IMR-90 (cell line): ENCODE measurements around the gene CAMK2G. TPM values are rescaled to one million over a fixed set of nuclear protein-coding genes. Genes with fewer than 3 reads are reported as not detected.

Experiments
- ATAC-seq: fragments of 200-7000 bp; cut with Tn5 transposase; 2 replicates; pipeline ENCODE4 v1.9.1; 2020; ENCODE audit warnings: low read depth, mild to moderate bottlenecking, moderate library complexity
- BruUV-seq: library from RNA; stranded (reverse); fragments of 400-500 nt; replicated peaks from 2 replicates; lab custom pipeline; 2021; lab: Mats Ljungman, UMichigan
- CTCF ChIA-PET: fragments of 300-600 bp; formaldehyde crosslinking; extraction: SDS; loops from one replicate; lab custom pipeline; 2021; ENCODE audit warnings: antibody characterized with exemption; lab: Yijun Ruan, JAX
- POLR2A ChIA-PET: fragments of 300-600 bp; sonication (Branson Sonifier 250); formaldehyde crosslinking; loops from one replicate; lab custom pipeline; 2022; ENCODE audit warnings: antibody characterized with exemption; ENCODE audit not compliant: unreplicated experiment; lab: Charles Lee
- DNase-seq: peaks from one replicate; pipeline ENCODE4 v3.0.0; 2013
- H2AFZ ChIP-seq: replicated peaks from 2 replicates; pipeline ENCODE3; 2013; ENCODE audit warnings: low read length, mild to moderate bottlenecking; ENCODE audit not compliant: poor library complexity
- H2AK5ac ChIP-seq: 2 replicates; pipeline ENCODE4 v1.6.1; 2013; ENCODE audit warnings: low read depth, low read length, inconsistent platforms
- H2AK9ac ChIP-seq: replicated peaks from 2 replicates; pipeline ENCODE3; 2013; ENCODE audit warnings: mild to moderate bottlenecking, low read depth, low read length, moderate library complexity; ENCODE audit not compliant: poor library complexity
- H2BK120ac ChIP-seq: 2 replicates; pipeline ENCODE4 v1.6.1; 2013; ENCODE audit warnings: low read depth, low read length, inconsistent platforms
- H2BK15ac ChIP-seq: 3 replicates; pipeline ENCODE4 v1.6.1; 2013; ENCODE audit warnings: low read depth, low read length, inconsistent platforms
- H2BK20ac ChIP-seq: 2 replicates; pipeline ENCODE4 v1.6.1; 2013; ENCODE audit warnings: low read depth, mild to moderate bottlenecking, inconsistent platforms, low read length, moderate library complexity
- H2BK5ac ChIP-seq: 2 replicates; pipeline ENCODE4 v1.6.1; 2013; ENCODE audit warnings: mild to moderate bottlenecking, low read depth, low read length, inconsistent platforms; ENCODE audit not compliant: poor library complexity, severe bottlenecking
- H3K14ac ChIP-seq: replicated peaks from 2 replicates; pipeline ENCODE4 v1.6.1; 2013; ENCODE audit warnings: low read depth, low read length, inconsistent platforms
- H3K18ac ChIP-seq: 2 replicates; pipeline ENCODE4 v1.6.1; 2013; ENCODE audit warnings: low read depth, low read length, control low read depth
- H3K23ac ChIP-seq: 2 replicates; pipeline ENCODE4 v1.6.1; 2013; ENCODE audit warnings: low read depth, low read length, inconsistent platforms
- H3K27ac ChIP-seq: 2 replicates; pipeline ENCODE4 v1.5.1; 2013; ENCODE audit warnings: mild to moderate bottlenecking, control low read depth, low read length; ENCODE audit not compliant: insufficient read depth
- H3K27me3 ChIP-seq: 2 replicates; pipeline ENCODE4 v1.6.1; 2013; ENCODE audit warnings: low read length; ENCODE audit not compliant: control insufficient read depth, insufficient read depth
- H3K36me3 ChIP-seq: 2 replicates; pipeline ENCODE4 v1.6.1; 2013; ENCODE audit warnings: low read length, mixed read lengths; ENCODE audit not compliant: control insufficient read depth, insufficient read depth
- H3K4ac ChIP-seq: 2 replicates; pipeline ENCODE4 v1.6.1; 2013; ENCODE audit warnings: low read depth, low read length, inconsistent platforms
- H3K4me1 ChIP-seq: 2 replicates; pipeline ENCODE4 v1.6.1; 2013; ENCODE audit warnings: low read length, mixed read lengths; ENCODE audit not compliant: control insufficient read depth, insufficient read depth
- H3K4me2 ChIP-seq: 2 replicates; pipeline ENCODE4 v1.6.1; 2013; ENCODE audit warnings: low read depth, mild to moderate bottlenecking, control low read depth, low read length, moderate library complexity
- H3K4me3 ChIP-seq: 2 replicates; pipeline ENCODE4 v1.5.1; 2013; ENCODE audit warnings: low read depth, mild to moderate bottlenecking, control low read depth, low read length, moderate library complexity; ENCODE audit not compliant: insufficient read depth
- H3K56ac ChIP-seq: 2 replicates; pipeline ENCODE4 v1.6.1; 2013; ENCODE audit warnings: low read length, inconsistent platforms; ENCODE audit not compliant: insufficient read depth; ENCODE audit errors: extremely low read depth
- H3K79me1 ChIP-seq, 2 experiments: 2 replicates each; pipeline ENCODE4 v1.6.1; 2013; ENCODE audit warnings: low read length in 2 of 2, inconsistent platforms in 1 of 2, low read depth in 1 of 2
- H3K9ac ChIP-seq: 2 replicates; pipeline ENCODE4 v1.6.1; 2013; ENCODE audit warnings: low read depth, low read length, control low read depth
- H3K9me1 ChIP-seq: 2 replicates; pipeline ENCODE4 v1.6.1; 2013; ENCODE audit warnings: low read length, inconsistent platforms; ENCODE audit not compliant: insufficient read depth
- H3K9me3 ChIP-seq: 2 replicates; pipeline ENCODE4 v1.6.1; 2013; ENCODE audit warnings: low read length; ENCODE audit not compliant: control insufficient read depth, insufficient read depth
- H4K20me1 ChIP-seq: 2 replicates; pipeline ENCODE4 v1.6.1; 2013; ENCODE audit warnings: low read length, inconsistent platforms; ENCODE audit not compliant: insufficient read depth
- H4K5ac ChIP-seq: 2 replicates; pipeline ENCODE4 v1.6.1; 2013; ENCODE audit warnings: mild to moderate bottlenecking, low read depth, low read length, control low read depth
- H4K8ac ChIP-seq, 2 experiments: 2 replicates each; pipeline ENCODE4 v1.6.1; 2013; ENCODE audit warnings: low read depth in 2 of 2, low read length in 2 of 2, control low read depth in 1 of 2, inconsistent platforms in 1 of 2
- H4K91ac ChIP-seq: 2 replicates; pipeline ENCODE4 v1.6.1; 2013; ENCODE audit warnings: low read depth, low read length, inconsistent platforms; ENCODE audit not compliant: insufficient read depth
- BHLHE40 ChIP-seq: fragments of 150-350 bp; IDR thresholded peaks from 2 replicates; pipeline ENCODE4 v1.6.1; 2016; ENCODE audit warnings: mild to moderate bottlenecking, low read depth, low read length
- CEBPB ChIP-seq: IDR thresholded peaks from 2 replicates; pipeline ENCODE4 v1.6.1; 2012; ENCODE audit warnings: low read depth, low read length, improper control_type of control experiment
- CHD1 ChIP-seq: IDR thresholded peaks from 2 replicates; pipeline ENCODE4 v1.6.1; 2012; ENCODE audit warnings: low read depth, low read length, improper control_type of control experiment
- CTCF ChIP-seq: conservative IDR thresholded peaks from 2 replicates; pipeline ENCODE4 v1.5.1; 2012; ENCODE audit warnings: mild to moderate bottlenecking, low read depth, low read length, improper control_type of control experiment
- ELK1 ChIP-seq: fragments of 150-350 bp; IDR thresholded peaks from 2 replicates; pipeline ENCODE4 v1.6.1; 2016; ENCODE audit warnings: low read depth, mild to moderate bottlenecking, low read length, moderate library complexity, borderline replicate concordance
- FOS ChIP-seq: fragments of 150-350 bp; IDR thresholded peaks from 2 replicates; pipeline ENCODE4 v1.6.1; 2016; ENCODE audit warnings: low read depth, low read length
- MAZ ChIP-seq: IDR thresholded peaks from 2 replicates; pipeline ENCODE4 v1.6.1; 2012; ENCODE audit warnings: low read depth, mild to moderate bottlenecking, low read length, improper control_type of control experiment, moderate library complexity, borderline replicate concordance
- MXI1 ChIP-seq: IDR thresholded peaks from 2 replicates; pipeline ENCODE4 v1.6.1; 2012; ENCODE audit warnings: low read depth, mild to moderate bottlenecking, low read length, moderate library complexity, borderline replicate concordance
- NFE2L2 ChIP-seq: fragments of 150-350 bp; IDR thresholded peaks from 2 replicates; pipeline ENCODE4 v1.6.1; 2016; ENCODE audit warnings: low read depth, mild to moderate bottlenecking, low read length
- POLR2A ChIP-seq: IDR thresholded peaks from 2 replicates; pipeline ENCODE4 v1.6.1; 2012; ENCODE audit warnings: mild to moderate bottlenecking, low read depth, low read length
- RAD21 ChIP-seq: IDR thresholded peaks from 2 replicates; pipeline ENCODE4 v1.6.1; 2012; ENCODE audit warnings: low read length, improper control_type of control experiment
- RCOR1 ChIP-seq: IDR thresholded peaks from 2 replicates; pipeline ENCODE4 v1.6.1; 2012; ENCODE audit warnings: mild to moderate bottlenecking, low read length, improper control_type of control experiment; ENCODE audit not compliant: insufficient replicate concordance
- RFX5 ChIP-seq: IDR thresholded peaks from 2 replicates; pipeline ENCODE4 v1.8.0; 2012; ENCODE audit warnings: low read depth, mild to moderate bottlenecking, low read length, moderate library complexity
- SMC3 ChIP-seq: fragments of 150-350 bp; IDR thresholded peaks from 2 replicates; pipeline ENCODE4 v1.6.1; 2016; ENCODE audit warnings: low read depth, mild to moderate bottlenecking, antibody characterized with exemption, low read length, moderate library complexity
- USF2 ChIP-seq: fragments of 150-350 bp; IDR thresholded peaks from 2 replicates; pipeline ENCODE4 v1.6.1; 2017; ENCODE audit warnings: mild to moderate bottlenecking, antibody characterized with exemption, low read length, low read depth
- WGBS, 2 experiments: methylation state at CpG; one replicate each; pipeline versions ENCODE4 v1.1.5 to v1.1.7; 2013; ENCODE audit warnings: missing lambda C conversion rate in 2 of 2; ENCODE audit not compliant: insufficient read length in 1 of 2; ENCODE audit errors: extremely low coverage in 2 of 2; 5-methylcytosine and 5-hydroxymethylcytosine counted together
- dilution Hi-C: fragments of 300-500 bp; cut with HindIII; formaldehyde crosslinking; loops from one replicate; pipeline ENCODE4 v1.14.3; 2018; ENCODE audit warnings: low sequenced_read_pairs; ENCODE audit not compliant: unreplicated experiment
- in situ Hi-C: fragments of 300-500 bp; cut with MboI; formaldehyde crosslinking; loops from 3 replicates; pipeline ENCODE4 v1.14.3; 2019; ENCODE audit warnings: low sequenced_read_pairs, inconsistent platforms, mixed read lengths
- intact Hi-C: fragments of 100-400 bp; cut with micrococcal nuclease; formaldehyde crosslinking; loops from 2 replicates; pipeline ENCODE4 v1.10.0; 2022
- polyA plus RNA-seq, 3 experiments: library from polyadenylated mRNA; depleted of rRNA; stranded (reverse); fragments of >200 nt; gene quantifications; 2 replicates each; pipeline ENCODE4 v1.2.3, GENCODE V29; 2012; ENCODE audit warnings: low replicate concordance in 1 of 3
- total RNA-seq: library from RNA; depleted of rRNA; stranded (reverse); fragments of >200 nt; gene quantifications from 2 replicates; pipeline ENCODE4 v1.2.3, GENCODE V29; 2012

Gene CAMK2G
- total and polyA plus RNA-seq, 2 of the 4 experiments (the other 2 are of a cell fraction) = 20.4 to 25.4 TPM

GRCh38 chr10:73827346-73828089, 46.8 kb downstream of the CAMK2G start:
- no peaks in the 10 kb centered on the region for H3K27me3 ChIP-seq
- H2AK5ac ChIP-seq = no peak overlapping the region
- intact Hi-C loops = no loop called here
- DNase-seq (no peak), ATAC-seq (no peak)
- no peak overlapping the region for H3K4me2 ChIP-seq
- no peak overlapping the region for H3K23ac ChIP-seq
- H3K27ac ChIP-seq = no peak overlapping the region
- H4K91ac ChIP-seq = no peak overlapping the region
- no peak overlapping the region for H2BK120ac ChIP-seq
- no peak overlapping the region for H2BK20ac ChIP-seq
- no TSS peak for BruUV-seq
- ChIA-PET POLR2A (interaction anchor here (0.6 kb wide), 1 partner anchor 50 kb away, joined by 3 read pairs; no protein-coding TSS in a partner anchor), CTCF (no interaction called here)
- no peaks in the 10 kb centered on the region for H3K4me1 ChIP-seq
- in situ Hi-C loops = no loop called here
- H3K4me3 ChIP-seq = no peak overlapping the region
- H3K9me3 ChIP-seq = no peaks in the 10 kb centered on the region
- H2BK15ac ChIP-seq = no peak overlapping the region
- no peak overlapping the region for H3K14ac ChIP-seq
- peak overlapping the region; percentile 33 for H2AFZ ChIP-seq
- WGBS, 2 experiments = 86% methylated on average over 1 of the region's 19 CpGs; no CpG with 5 or more reads in 1 of the 2 experiments
- dilution Hi-C loops = no loop called here
- no peak overlapping the region for H3K9ac ChIP-seq
- no peak overlapping the region for H3K56ac ChIP-seq
- peaks cover 20% of the 10 kb centered on the region for H3K36me3 ChIP-seq
- H4K5ac ChIP-seq = no peak overlapping the region
- H4K8ac ChIP-seq = no peak overlapping the region
- no peak overlapping the region for H2BK5ac ChIP-seq
- no peak overlapping the region for H2AK9ac ChIP-seq
- no peak overlapping the region for H3K18ac ChIP-seq
- H3K4ac ChIP-seq = no peak overlapping the region
- no peaks in the 10 kb centered on the region for H4K20me1 ChIP-seq
- H3K79me1 ChIP-seq = no peaks in the 10 kb centered on the region; a peak in 2 of 4 replicates
- peaks cover 12% of the 10 kb centered on the region; the same call in 1 of the 2 replicates for H3K9me1 ChIP-seq
- TF ChIP-seq CTCF (no peak), MXI1 (no peak), ELK1 (no peak), RFX5 (no peak), MAZ (no peak), SMC3 (no peak), NFE2L2 (no peak), USF2 (no peak), RCOR1 (no peak), RAD21 (no peak), CHD1 (no peak), CEBPB (no peak), POLR2A (no peak), BHLHE40 (no peak), FOS (no peak)
